K562 (cell line): ENCODE measurements around the gene UTP25. TPM values are rescaled to one million over a fixed set of nuclear protein-coding genes. Genes with fewer than 3 reads are reported as not detected.

Experiments used
- ATAC-seq: fragments of 200-7000 bp; cut with Tn5 transposase; 3 replicates; pipeline ENCODE4 v1.9.1; 2020; ENCODE audit warnings: moderate library complexity
- BruUV-seq: library from RNA; stranded (reverse); fragments of 400-500 nt; replicated peaks from 2 replicates; lab custom pipeline; 2021; lab: Mats Ljungman, UMichigan
- CTCF ChIA-PET: fragments of 300-600 bp; formaldehyde crosslinking; extraction: SDS; loops from one replicate; lab custom pipeline; 2021; ENCODE audit warnings: low intra/inter-chr PET ratio; lab: Yijun Ruan, JAX
- POLR2A ChIA-PET: fragments of 300-600, 350-650 bp; sonication (Branson Sonifier 250); formaldehyde crosslinking; extraction: SDS; loops from one replicate; lab custom pipeline; 2021; ENCODE audit warnings: antibody characterized with exemption, inconsistent platforms; lab: Yijun Ruan, JAX
- DNase-seq, 4 experiments: peaks; one replicate each; pipeline versions ENCODE4 v3.0.0 to v3.0.0-alpha.2; 2011 to 2018; ENCODE audit warnings: low spot score in 3 of 4, mixed read lengths in 3 of 4; ENCODE audit errors: extremely low read depth in 1 of 4
- FAIRE-seq: peaks from 2 replicates; lab custom pipeline; 2011; peaks lifted over from hg19 to GRCh38; lab: Jason Lieb, UNC
- H2AFZ ChIP-seq: 2 replicates; pipeline ENCODE4 v1.6.0; 2011; ENCODE audit warnings: low read depth, low read length, control low read depth, inconsistent platforms
- H3K27ac ChIP-seq: fragments of 200-600 bp; 3 replicates; pipeline ENCODE4 v1.8.0; 2011; ENCODE audit warnings: low read depth, mild to moderate bottlenecking, control low read depth, inconsistent platforms, low read length, moderate library complexity, mixed read lengths; ENCODE audit errors: extremely low read depth
- H3K27me3 ChIP-seq, 2 experiments: fragments of 300-600 bp in 1 of 2; 2 replicates in 1 of 2; 3 replicates in 1 of 2; pipeline versions ENCODE4 v1.6.0 to v1.8.0; 2011; ENCODE audit warnings: inconsistent platforms in 2 of 2, low read length in 2 of 2, mild to moderate bottlenecking in 1 of 2, mixed read lengths in 1 of 2, moderate library complexity in 1 of 2; ENCODE audit not compliant: control insufficient read depth in 2 of 2, insufficient read depth in 2 of 2
- H3K36me3 ChIP-seq: fragments of 300-600 bp; 3 replicates; pipeline ENCODE4 v1.8.0; 2011; ENCODE audit warnings: mild to moderate bottlenecking, low read length, inconsistent platforms; ENCODE audit not compliant: control insufficient read depth, insufficient read depth
- H3K4me1 ChIP-seq, 2 experiments: fragments of 200-600 bp in 1 of 2; replicated peaks in 1 of 2; 2 replicates in 1 of 2; 3 replicates in 1 of 2; pipeline versions ENCODE4 v1.5.1 to v1.8.0; 2011; ENCODE audit warnings: inconsistent platforms in 2 of 2, low read length in 2 of 2, mild to moderate bottlenecking in 1 of 2, mixed read lengths in 1 of 2, moderate library complexity in 1 of 2; ENCODE audit not compliant: control insufficient read depth in 2 of 2, insufficient read depth in 2 of 2
- H3K4me2 ChIP-seq: 2 replicates; pipeline ENCODE4 v1.6.1; 2011; ENCODE audit warnings: low read length, control low read depth, inconsistent platforms, mixed read lengths; ENCODE audit not compliant: insufficient read depth
- H3K4me3 ChIP-seq: fragments of 200-600 bp; sonication (generic), shearing (Covaris generic); 2 replicates; pipeline ENCODE4 v1.5.1; 2016; ENCODE audit warnings: control low read depth, inconsistent platforms
- H3K79me2 ChIP-seq: fragments of 200-600 bp; 3 replicates; pipeline ENCODE4 v1.8.0; 2011; ENCODE audit warnings: low read length, inconsistent platforms; ENCODE audit not compliant: control insufficient read depth, insufficient read depth
- H3K9ac ChIP-seq, 2 experiments: 2 replicates each; pipeline versions ENCODE4 v1.6.0 to v1.6.1; 2011; ENCODE audit warnings: low read depth in 2 of 2, low read length in 2 of 2, control low read depth in 1 of 2, inconsistent platforms in 1 of 2, mild to moderate bottlenecking in 1 of 2, mixed read lengths in 1 of 2; ENCODE audit not compliant: insufficient read depth in 1 of 2
- H3K9me1 ChIP-seq: one replicate; pipeline ENCODE4 v1.6.0; 2011; ENCODE audit warnings: inconsistent platforms, mild to moderate bottlenecking, low read length, moderate library complexity; ENCODE audit not compliant: control insufficient read depth, insufficient read depth
- H3K9me3 ChIP-seq: replicated peaks from 2 replicates; pipeline ENCODE4 v1.5.1; 2011; ENCODE audit warnings: low read depth, low read length, inconsistent platforms; ENCODE audit not compliant: control insufficient read depth, insufficient read depth
- H4K20me1 ChIP-seq: replicated peaks from 2 replicates; pipeline ENCODE4 v1.6.1; 2011; ENCODE audit warnings: low read length, inconsistent platforms, mixed read lengths; ENCODE audit not compliant: control insufficient read depth, insufficient read depth
- HMG20A ChIP-seq: fragments of 450-650 bp; formaldehyde crosslinking; conservative IDR thresholded peaks from 2 replicates; pipeline ENCODE4 v1.4.0; 2020; ENCODE audit warnings: mild to moderate bottlenecking, mixed read lengths
- MTA3 ChIP-seq: fragments of 450-650 bp; formaldehyde crosslinking; IDR thresholded peaks from 2 replicates; pipeline ENCODE4 v1.6.1; 2017; ENCODE audit warnings: mild to moderate bottlenecking, borderline replicate concordance
- ZFX ChIP-seq: sonication (generic); formaldehyde crosslinking; IDR thresholded peaks from 2 replicates; pipeline ENCODE4 v1.8.0; 2022; ENCODE audit warnings: mild to moderate bottlenecking, missing genetic modification reagents, moderate library complexity
- ZNF12 ChIP-seq: sonication (generic); formaldehyde crosslinking; IDR thresholded peaks from 2 replicates; pipeline ENCODE4 v1.4.0; 2020; ENCODE audit warnings: mild to moderate bottlenecking, missing genetic modification reagents
- WGBS: fragments of 100-300 bp; shearing (Covaris generic); methylation state at CpG from one replicate; pipeline ENCODE4 v1.1.6; 2016; ENCODE audit warnings: low coverage, mixed read lengths; ENCODE audit not compliant: insufficient coverage; ENCODE audit errors: missing lambda C conversion rate; 5-methylcytosine and 5-hydroxymethylcytosine counted together
- in situ Hi-C: fragments of 300-500 bp; cut with MboI; formaldehyde crosslinking; loops from 4 replicates; pipeline ENCODE4 v1.15.0; 2018; ENCODE audit warnings: inconsistent platforms, mixed read lengths
- intact Hi-C: fragments of 100-400 bp; cut with micrococcal nuclease; formaldehyde crosslinking; loops from 2 replicates; pipeline ENCODE4 v1.14.2; 2022
- polyA plus RNA-seq, 8 experiments: library from polyadenylated mRNA; depleted of rRNA in 4 of 8; stranded (reverse) in 5 of 8; unstranded in 3 of 8; fragments of >200 nt; fragmentation: Nextera tagmentation in 2 of 8; fragmentation: Illumina TruSeq in 1 of 8; extraction: Ambion mirVana in 2 of 8; extraction: Trizol in 1 of 8; gene quantifications; 2 replicates each; pipeline versions ENCODE4 v1.2.1 to v1.2.3, GENCODE V29; 2011 to 2014; ENCODE audit warnings: inconsistent platforms in 1 of 8, missing spikeins in 1 of 8
- total RNA-seq, 7 experiments: library from RNA; depleted of rRNA in 6 of 7; stranded (reverse); fragments of >200 nt in 6 of 7; fragmentation: Illumina TruSeq in 2 of 7; extraction: Trizol in 2 of 7; gene quantifications; 2 replicates each; pipeline versions ENCODE4 v1.2.1 to v1.2.3, GENCODE V29; 2011 to 2021; ENCODE audit warnings: low replicate concordance in 1 of 7
- TF ChIP-seq, protein P1 (sequence below): IDR thresholded peaks from 2 replicates; pipeline ENCODE4 v1.6.1; 2011; ENCODE audit not compliant: insufficient read length; ENCODE audit errors: extremely low read depth
- TF ChIP-seq, protein P2 (sequence below): fragments of 450-650 bp; formaldehyde crosslinking; IDR thresholded peaks from 2 replicates; pipeline ENCODE4 v1.4.0; 2020; ENCODE audit warnings: mild to moderate bottlenecking

The UTP25 gene
- total and polyA plus RNA-seq, 9 of the 15 experiments (the other 6 are each of a cell fraction or from before 2014, with no cell fraction given), result 5.7 to 17.6 (median 12.0) TPM

DNA sequence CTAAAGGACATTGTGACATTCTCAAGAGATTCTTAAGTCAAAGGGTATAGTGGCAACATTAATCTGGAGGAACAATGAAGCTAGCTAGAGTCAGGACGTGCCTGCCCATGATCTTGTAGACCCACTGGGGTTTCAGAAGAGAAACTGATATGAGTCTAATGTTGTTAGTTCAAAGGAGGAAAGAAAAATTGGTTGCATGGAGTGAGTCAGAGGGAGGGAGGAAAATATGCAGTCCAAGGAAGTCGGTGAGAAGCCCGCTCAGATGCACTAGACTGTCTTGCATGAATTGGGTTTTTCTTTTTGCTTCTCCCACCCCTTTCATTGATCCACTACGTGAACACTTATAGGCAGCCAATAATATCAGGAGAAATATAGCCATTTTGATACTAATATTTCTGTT is 56.5 kb downstream of the UTP25 start:
- Histone ChIP-seq H2AFZ (no peak overlapping the region), H3K9ac (no peak overlapping the region), H4K20me1 (no peaks in the 10 kb centered on the region), H3K79me2 (no peaks in the 10 kb centered on the region), H3K36me3 (no peaks in the 10 kb centered on the region), H3K9me3 (no peaks in the 10 kb centered on the region), H3K4me3 (no peak overlapping the region), H3K27me3 (peaks cover 16 to 31% of the 10 kb centered on the region in 2 experiments; a peak in 4 of 5 replicates), H3K9me1 (no peaks in the 10 kb centered on the region), H3K4me2 (no peak overlapping the region), H3K4me1 (peaks cover 0 to 7% of the 10 kb centered on the region in 2 experiments; a peak in 1 of 5 replicates), H3K27ac (no peak overlapping the region)
- BruUV-seq, result no TSS peak
- ChIA-PET POLR2A (interaction anchor here (1.3 kb wide), 1 partner anchor 10 kb away, joined by 5 read pairs; no protein-coding TSS in a partner anchor), CTCF (no interaction called here)
- TF ChIP-seq MTA3 (no peak), ZNF12 (CRISPR knock-in tag) (no peak), ZFX (CRISPR knock-in tag) (no peak), HMG20A (no peak)
- TF ChIP-seq, protein P1, sequence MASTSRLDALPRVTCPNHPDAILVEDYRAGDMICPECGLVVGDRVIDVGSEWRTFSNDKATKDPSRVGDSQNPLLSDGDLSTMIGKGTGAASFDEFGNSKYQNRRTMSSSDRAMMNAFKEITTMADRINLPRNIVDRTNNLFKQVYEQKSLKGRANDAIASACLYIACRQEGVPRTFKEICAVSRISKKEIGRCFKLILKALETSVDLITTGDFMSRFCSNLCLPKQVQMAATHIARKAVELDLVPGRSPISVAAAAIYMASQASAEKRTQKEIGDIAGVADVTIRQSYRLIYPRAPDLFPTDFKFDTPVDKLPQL, result no peak
- TF ChIP-seq, protein P2, sequence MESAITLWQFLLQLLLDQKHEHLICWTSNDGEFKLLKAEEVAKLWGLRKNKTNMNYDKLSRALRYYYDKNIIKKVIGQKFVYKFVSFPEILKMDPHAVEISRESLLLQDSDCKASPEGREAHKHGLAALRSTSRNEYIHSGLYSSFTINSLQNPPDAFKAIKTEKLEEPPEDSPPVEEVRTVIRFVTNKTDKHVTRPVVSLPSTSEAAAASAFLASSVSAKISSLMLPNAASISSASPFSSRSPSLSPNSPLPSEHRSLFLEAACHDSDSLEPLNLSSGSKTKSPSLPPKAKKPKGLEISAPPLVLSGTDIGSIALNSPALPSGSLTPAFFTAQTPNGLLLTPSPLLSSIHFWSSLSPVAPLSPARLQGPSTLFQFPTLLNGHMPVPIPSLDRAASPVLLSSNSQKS, result 0 out of 2 replicates have a peak, but pooled peaks have one; percentile 47
- intact Hi-C loops, result no loop called here
- ATAC-seq (no peak), DNase-seq (no peak), FAIRE-seq (no peak)
- in situ Hi-C loops, result no loop called here
- WGBS, result 4% methylated on average over 4 of the region's 4 CpGs
